Measurements from ENCODE around the gene LGALS12.
A peak's percentile ranks its signal among the peaks of the same experiment; 100 is the strongest.

Gene LGALS12

DNA sequence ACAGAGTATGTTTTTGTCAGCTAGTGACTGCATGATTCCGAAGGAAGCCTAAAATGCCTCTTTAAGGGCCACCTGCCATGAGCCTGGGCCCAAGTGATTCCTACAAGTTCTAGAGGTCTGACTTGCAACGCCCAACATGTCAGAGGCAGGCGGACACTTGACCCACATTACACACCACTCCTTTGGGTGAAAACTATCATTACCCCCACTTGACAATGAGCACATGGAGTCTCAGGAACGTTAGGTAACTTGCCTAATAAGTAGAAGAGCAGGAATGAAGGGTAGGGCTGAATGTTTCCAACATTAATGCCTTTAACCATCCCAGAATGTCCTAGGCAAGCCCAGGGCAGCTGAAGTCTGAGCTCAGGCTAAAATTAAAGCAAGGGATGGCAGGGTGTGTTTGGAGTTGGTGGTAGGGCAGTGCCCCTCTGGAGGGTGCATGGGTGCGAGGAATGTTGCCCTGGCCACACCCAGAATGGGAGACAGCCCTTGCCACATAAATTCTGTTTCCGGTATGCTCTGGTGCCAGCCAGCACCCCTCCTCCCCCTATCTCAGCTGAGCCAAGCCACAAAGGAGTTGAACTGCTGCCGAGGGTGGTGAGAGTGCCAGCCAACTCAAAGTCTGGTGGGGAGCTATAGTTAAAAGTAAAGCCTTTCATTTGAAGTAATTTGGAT, 54.8 kb downstream of the LGALS12 start:
- peak; percentile 40 for DNase-seq (ENCODE audit: low spot score)

DNA sequence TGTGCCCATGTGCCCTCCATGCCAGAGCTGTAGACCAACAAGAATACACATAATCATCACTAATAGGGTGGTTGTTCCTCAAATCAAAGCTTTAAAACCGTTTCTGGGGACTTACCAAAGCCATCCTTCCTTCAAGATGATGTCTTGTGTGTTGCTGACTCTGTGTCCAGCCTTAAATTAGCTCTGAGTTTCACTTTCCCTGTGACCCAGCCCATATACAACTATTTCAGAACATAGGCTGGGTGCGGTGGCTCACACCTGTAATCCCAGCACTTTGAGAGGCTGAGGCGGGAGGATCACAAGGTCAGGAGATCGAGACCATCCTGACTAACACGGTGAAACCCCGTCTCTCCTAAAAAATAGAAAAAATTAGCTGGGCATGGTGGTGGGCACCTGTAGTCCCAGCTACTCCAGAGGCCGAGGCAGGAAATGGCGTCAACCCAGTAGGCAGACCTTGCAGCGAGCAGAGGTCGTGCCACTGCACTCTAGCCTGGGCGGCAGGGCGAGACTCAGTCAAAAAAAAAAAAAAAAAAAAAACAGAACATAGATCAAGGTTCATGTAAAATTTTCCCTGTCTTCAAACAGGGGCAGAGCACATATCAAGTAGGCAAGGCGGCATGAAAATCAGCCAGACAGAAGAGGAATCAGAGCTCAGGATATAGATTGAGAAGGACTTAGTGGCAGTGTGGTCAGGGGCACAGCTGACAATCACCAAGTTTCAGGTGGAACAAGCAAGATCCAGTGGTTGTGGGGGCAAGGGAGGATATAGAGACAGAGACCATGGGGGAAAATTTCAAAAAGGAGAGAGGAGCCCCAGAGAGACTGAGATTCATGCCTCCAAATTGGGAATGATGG, 57.5 kb downstream of the LGALS12 start, which contains the start of gene PLAAT2:
PLAAT2 (minus strand) TSS at position 179 of the 855 bp plus-strand sequence; CDS start at position 124, 55 bp downstream.
- no peak for DNase-seq (ENCODE audit: low spot score)

DNA sequence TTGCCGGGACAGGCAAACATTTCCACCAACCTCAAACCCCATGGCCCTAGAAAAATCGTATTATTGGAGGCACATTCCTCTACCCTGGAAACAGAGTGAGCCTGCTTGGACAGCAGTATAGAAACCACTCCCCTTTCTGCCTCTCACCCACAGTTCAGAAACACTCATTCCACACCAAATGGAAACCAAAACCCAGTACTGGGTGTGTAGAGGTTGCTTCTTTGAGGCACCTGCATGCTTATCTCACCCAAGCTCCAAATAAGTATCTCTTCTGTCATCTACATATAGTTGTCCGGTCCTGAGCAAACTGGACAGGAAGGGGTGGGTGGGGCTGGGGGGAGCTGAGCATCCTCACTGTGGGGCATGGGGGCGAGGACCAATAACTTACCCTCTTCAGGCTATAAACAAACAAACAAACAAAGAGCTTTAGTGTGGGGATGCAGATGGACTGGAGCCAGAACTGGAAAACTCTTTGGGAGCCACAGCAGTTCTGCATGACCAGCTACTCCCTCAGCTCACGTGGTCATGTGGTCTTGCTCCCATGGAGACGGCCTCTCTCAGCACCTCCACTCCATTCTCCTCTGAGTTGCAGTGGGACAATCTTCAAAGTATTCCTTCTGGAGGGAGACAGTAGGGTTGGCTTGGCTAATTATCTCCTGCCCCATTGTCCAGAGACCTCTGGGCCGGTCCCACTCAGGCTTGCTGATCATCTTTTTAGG, 58.3 kb downstream of the LGALS12 start:
- DNase-seq (ENCODE audit: low spot score) = peak; percentile 73

DNA sequence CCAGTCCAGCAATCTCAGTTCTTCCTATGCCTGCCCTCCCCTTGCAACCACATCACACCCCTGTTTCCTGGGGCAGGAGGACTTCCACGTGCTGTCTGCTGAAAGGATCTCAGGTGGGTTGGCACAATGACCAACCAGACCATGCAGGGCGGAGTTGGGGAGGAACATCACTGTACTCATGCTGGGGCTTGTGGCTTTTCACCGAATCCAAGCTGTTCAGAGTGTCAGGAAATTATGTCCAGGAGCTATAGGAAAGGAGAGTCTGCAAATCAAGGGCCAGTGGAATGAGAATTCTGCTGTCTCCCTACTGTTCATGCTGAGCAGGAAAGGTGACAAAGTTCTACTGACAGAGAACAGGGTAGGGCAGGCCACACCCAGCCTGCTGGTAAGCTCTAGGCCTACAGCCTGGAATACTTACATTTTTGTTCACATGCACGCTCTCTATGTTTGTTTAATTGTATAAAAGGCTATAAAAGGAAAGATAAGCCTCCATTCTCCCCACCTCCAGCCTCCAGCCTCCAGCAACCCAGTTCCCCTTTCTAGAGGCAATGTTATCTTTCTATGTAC, 59.0 kb downstream of the LGALS12 start:
- DNase-seq (ENCODE audit: low spot score) = no peak
